ENCODE measurements around the gene ABHD16A.

Gene ABHD16A

DNA sequence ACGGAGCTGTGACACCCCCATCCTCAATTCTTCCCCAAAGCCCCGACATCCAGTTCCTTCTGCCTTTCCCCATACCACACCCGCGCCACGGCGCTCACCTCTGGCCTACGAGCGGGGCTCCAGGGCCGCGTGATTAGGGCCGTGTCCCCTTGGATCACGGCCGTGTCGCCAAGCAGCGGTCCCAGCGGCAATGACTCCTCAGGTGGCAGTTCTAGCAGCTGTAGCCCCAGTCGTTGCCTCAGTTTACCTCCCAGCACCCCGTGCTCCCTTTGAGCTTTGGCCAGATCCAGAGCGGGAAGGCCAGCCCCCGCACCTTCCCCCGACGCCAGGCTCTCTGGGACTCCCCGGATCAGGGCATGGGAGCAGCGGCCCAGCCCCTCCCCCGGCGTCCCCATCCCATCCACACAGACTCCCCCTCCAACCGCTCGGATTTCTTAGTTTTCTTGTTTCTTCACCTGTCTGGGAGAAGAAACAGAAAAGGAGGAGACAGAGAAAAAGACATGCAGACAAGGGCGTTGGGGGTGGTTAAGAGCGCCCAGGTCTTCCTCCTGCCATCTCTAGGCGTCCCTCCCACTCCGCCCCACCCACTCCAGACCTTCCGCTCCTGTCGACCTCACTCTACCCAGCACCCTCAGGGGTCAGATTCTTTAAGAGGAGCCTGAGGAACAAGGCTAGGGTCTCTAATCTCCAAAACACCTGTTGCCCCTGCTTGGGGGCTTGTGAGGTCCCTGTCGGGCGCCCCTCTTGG, 25.8 kb upstream of the ABHD16A start, which contains the start of gene DDAH2:
TSS of gene DDAH2 (minus strand) at position 533 of the 748 bp plus-strand sequence. CDS start at position 395, 138 bp downstream.
- peak within 1 kb of the TSS; percentile 78 for H3K9ac ChIP-seq (ENCODE audit: low read length)
- peaks cover 45% of the 10 kb centered on the region for H3K4me1 ChIP-seq (ENCODE audit: control insufficient read depth, insufficient read depth, low read length)
- peaks cover 26% of the 10 kb centered on the region for H3K36me3 ChIP-seq (ENCODE audit: control insufficient read depth, insufficient read depth, low read length)
- peak within 1 kb of the TSS; percentile 83 for H3K4me3 ChIP-seq (ENCODE audit: low read length)
- H3K9me3 ChIP-seq (ENCODE audit: control insufficient read depth, low read length) = no peaks in the 10 kb centered on the region
- no peaks in the 10 kb centered on the region for H3K27me3 ChIP-seq (ENCODE audit: control insufficient read depth, insufficient read depth, low read length)

DNA sequence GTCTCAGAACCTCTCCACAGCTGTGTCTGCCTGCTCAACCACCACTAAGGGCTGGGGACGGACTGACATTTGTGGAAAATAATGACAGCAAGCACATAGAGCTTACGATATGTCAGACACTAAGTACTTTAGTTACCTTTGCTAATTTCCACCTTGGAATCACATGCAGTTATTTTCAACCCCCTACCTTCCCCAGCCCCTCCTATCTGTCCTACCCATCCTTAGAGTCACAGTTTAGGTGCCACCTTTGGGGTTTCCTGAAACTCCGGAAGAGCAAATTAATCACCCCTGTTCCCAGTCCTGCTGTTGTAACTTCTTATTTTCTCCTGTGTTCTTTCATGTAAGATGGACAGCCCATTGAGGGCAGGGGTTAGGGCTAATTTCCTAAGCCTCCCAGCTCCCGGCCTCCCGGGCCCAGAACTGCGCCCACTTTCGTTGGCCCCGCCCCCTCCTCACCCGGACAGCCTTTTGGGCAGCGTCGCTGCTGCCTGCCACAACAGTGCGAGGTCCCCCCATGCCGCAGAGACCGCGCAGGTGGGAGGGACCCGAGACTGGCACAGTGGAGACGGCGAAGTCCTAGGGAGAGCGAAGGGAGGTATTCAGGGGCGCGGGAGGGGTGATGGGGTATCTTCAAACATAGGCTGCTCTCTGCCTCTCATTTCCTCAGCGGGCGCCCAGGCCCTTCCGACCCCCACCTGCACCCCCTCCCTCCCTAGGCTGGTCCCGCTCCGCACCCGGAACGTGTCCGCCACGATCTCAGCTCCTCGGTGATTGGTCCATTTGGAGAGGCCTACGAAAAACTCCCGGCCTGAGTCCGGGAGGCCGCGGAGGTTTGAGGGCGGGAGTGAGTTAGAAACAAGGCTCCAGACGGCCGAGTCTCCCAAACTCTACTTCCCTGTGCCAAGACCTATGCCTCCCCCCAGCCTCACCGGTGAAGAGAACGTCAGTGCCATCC, 24.9 kb upstream of the ABHD16A start:
- Histone ChIP-seq H3K27me3 (ENCODE audit: control insufficient read depth, insufficient read depth, low read length) (no peaks in the 10 kb centered on the region), H3K4me1 (ENCODE audit: control insufficient read depth, insufficient read depth, low read length) (peaks cover 38% of the 10 kb centered on the region), H3K9ac (ENCODE audit: low read length) (peak overlapping the region; percentile 78), H3K9me3 (ENCODE audit: control insufficient read depth, low read length) (no peaks in the 10 kb centered on the region), H3K36me3 (ENCODE audit: control insufficient read depth, insufficient read depth, low read length) (peaks cover 16% of the 10 kb centered on the region), H3K4me3 (ENCODE audit: low read length) (no peak overlapping the region)

DNA sequence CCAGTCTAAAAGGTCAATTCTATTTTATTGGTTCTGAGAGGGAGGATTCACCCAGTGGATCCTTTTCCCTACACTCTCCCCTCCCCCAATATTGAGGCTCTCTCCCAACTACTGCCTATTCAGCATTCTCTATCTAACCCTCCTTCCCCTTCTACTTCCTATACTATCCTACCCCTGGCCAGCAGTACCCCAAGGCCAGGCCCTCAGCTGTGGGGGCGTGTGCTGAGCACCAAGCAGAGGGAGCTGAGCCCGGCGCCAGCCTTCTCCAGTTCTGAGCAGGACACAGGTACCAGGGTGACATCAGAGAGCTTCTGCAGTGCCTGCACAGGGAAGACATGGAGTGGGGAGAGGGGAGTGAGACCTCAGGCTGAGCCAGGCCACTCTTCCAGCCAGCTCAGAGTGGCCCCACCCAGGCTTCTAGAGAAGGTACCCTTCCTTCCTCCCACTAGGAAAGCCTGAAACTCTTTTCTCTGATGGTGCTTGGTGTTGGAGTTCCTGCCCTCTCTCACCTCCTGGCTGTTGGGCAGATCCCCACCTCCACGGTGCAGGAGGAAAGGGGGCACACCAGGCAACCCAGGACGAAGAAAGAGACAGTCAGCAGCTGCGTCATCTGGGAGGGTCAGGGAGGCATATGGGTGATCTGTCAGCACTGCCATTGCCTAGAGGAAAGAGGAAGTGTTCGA, 24.1 kb upstream of the ABHD16A start:
- Histone ChIP-seq H3K9ac (ENCODE audit: low read length) (peak overlapping the region; percentile 51), H3K9me3 (ENCODE audit: control insufficient read depth, low read length) (no peaks in the 10 kb centered on the region), H3K4me3 (ENCODE audit: low read length) (no peak overlapping the region), H3K4me1 (ENCODE audit: control insufficient read depth, insufficient read depth, low read length) (peaks cover 34% of the 10 kb centered on the region), H3K36me3 (ENCODE audit: control insufficient read depth, insufficient read depth, low read length) (peaks cover 16% of the 10 kb centered on the region), H3K27me3 (ENCODE audit: control insufficient read depth, insufficient read depth, low read length) (no peaks in the 10 kb centered on the region)

GRCh38 chr6:31725502-31726350, 22.6 kb upstream of the ABHD16A start:
- Histone ChIP-seq H3K9ac (ENCODE audit: low read length) (no peak overlapping the region), H3K4me1 (ENCODE audit: control insufficient read depth, insufficient read depth, low read length) (peaks cover 37% of the 10 kb centered on the region), H3K9me3 (ENCODE audit: control insufficient read depth, low read length) (no peaks in the 10 kb centered on the region), H3K27me3 (ENCODE audit: control insufficient read depth, insufficient read depth, low read length) (no peaks in the 10 kb centered on the region), H3K4me3 (ENCODE audit: low read length) (no peak overlapping the region), H3K36me3 (ENCODE audit: control insufficient read depth, insufficient read depth, low read length) (peaks cover 9% of the 10 kb centered on the region)

GRCh38 chr6:31723980-31724691, 21.0 kb upstream of the ABHD16A start:
- Histone ChIP-seq H3K4me3 (ENCODE audit: low read length) (no peak overlapping the region), H3K9me3 (ENCODE audit: control insufficient read depth, low read length) (no peaks in the 10 kb centered on the region)

GRCh38 chr6:31723245-31723979, 20.3 kb upstream of the ABHD16A start, which contains the start of gene MPIG6B:
Gene MPIG6B, plus strand, starts transcription at chr6:31723373. Its CDS starts 11 bp downstream, at chr6:31723384.
- peaks cover 39% of the 10 kb centered on the region for H3K4me1 ChIP-seq (ENCODE audit: control insufficient read depth, insufficient read depth, low read length)
- no peak within 1 kb of the TSS for H3K9ac ChIP-seq (ENCODE audit: low read length)
- no peaks in the 10 kb centered on the region for H3K9me3 ChIP-seq (ENCODE audit: control insufficient read depth, low read length)
- no peak within 1 kb of the TSS for H3K4me3 ChIP-seq (ENCODE audit: low read length)
- no peaks in the 10 kb centered on the region for H3K27me3 ChIP-seq (ENCODE audit: control insufficient read depth, insufficient read depth, low read length)
- H3K36me3 ChIP-seq (ENCODE audit: control insufficient read depth, insufficient read depth, low read length) = peaks cover 9% of the 10 kb centered on the region

More at GRCh38 chr6:31723980-31724691, 21.0 kb upstream of the ABHD16A start:
- no peaks in the 10 kb centered on the region for H3K27me3 ChIP-seq (ENCODE audit: control insufficient read depth, insufficient read depth, low read length)
- no peak overlapping the region for H3K9ac ChIP-seq (ENCODE audit: low read length)
- H3K36me3 ChIP-seq (ENCODE audit: control insufficient read depth, insufficient read depth, low read length) = peaks cover 9% of the 10 kb centered on the region
- peaks cover 39% of the 10 kb centered on the region for H3K4me1 ChIP-seq (ENCODE audit: control insufficient read depth, insufficient read depth, low read length)

GRCh38 chr6:31722173-31722572, 19.0 kb upstream of the ABHD16A start:
- H3K9me3 ChIP-seq (ENCODE audit: control insufficient read depth, low read length) = no peaks in the 10 kb centered on the region
- no peak overlapping the region for H3K4me3 ChIP-seq (ENCODE audit: low read length)
- no peak overlapping the region for H3K9ac ChIP-seq (ENCODE audit: low read length)
- peaks cover 40% of the 10 kb centered on the region for H3K4me1 ChIP-seq (ENCODE audit: control insufficient read depth, insufficient read depth, low read length)
- H3K36me3 ChIP-seq (ENCODE audit: control insufficient read depth, insufficient read depth, low read length) = peaks cover 3% of the 10 kb centered on the region
- H3K27me3 ChIP-seq (ENCODE audit: control insufficient read depth, insufficient read depth, low read length) = no peaks in the 10 kb centered on the region

GRCh38 chr6:31721351-31722020, 18.4 kb upstream of the ABHD16A start, which contains the start of gene LY6G6C:
Gene LY6G6C, minus strand, starts transcription at chr6:31721746. Its CDS starts 67 bp downstream, at chr6:31721679.
- Histone ChIP-seq H3K4me3 (ENCODE audit: low read length) (no peak within 1 kb of the TSS), H3K4me1 (ENCODE audit: control insufficient read depth, insufficient read depth, low read length) (peaks cover 35% of the 10 kb centered on the region), H3K9me3 (ENCODE audit: control insufficient read depth, low read length) (no peaks in the 10 kb centered on the region), H3K27me3 (ENCODE audit: control insufficient read depth, insufficient read depth, low read length) (no peaks in the 10 kb centered on the region), H3K36me3 (ENCODE audit: control insufficient read depth, insufficient read depth, low read length) (no peaks in the 10 kb centered on the region), H3K9ac (ENCODE audit: low read length) (no peak within 1 kb of the TSS)

DNA sequence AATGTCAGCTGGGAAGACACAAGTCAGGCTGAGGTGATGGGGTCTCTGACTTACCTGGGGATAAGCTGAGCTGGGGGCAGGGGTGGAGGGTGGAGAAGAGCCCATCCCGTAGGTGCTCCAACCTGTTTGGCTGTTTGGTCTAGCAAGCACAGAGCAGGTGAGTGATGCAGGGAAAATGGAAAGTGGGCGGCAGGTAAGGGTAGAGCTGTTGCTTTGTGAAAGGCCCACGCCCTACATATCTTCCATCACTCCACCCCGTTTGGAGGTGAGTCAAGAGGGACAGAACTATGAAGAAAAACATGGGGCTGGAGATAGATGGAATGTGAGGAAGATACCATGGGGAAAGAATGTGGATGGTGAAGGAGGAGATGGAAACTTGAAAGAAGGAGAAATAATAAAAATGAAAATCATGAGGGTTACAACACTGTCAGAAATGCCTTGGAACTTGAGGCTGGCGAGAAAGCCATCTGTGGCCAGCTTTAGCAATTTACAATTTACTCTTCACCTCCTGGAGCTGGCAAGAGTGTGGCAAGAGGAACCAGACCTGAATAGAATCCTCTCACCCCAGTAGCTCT, 17.2 kb upstream of the ABHD16A start:
- H3K27me3 ChIP-seq (ENCODE audit: control insufficient read depth, insufficient read depth, low read length) = no peaks in the 10 kb centered on the region
- no peaks in the 10 kb centered on the region for H3K36me3 ChIP-seq (ENCODE audit: control insufficient read depth, insufficient read depth, low read length)
- H3K9me3 ChIP-seq (ENCODE audit: control insufficient read depth, low read length) = no peaks in the 10 kb centered on the region
- H3K4me3 ChIP-seq (ENCODE audit: low read length) = no peak overlapping the region
- H3K9ac ChIP-seq (ENCODE audit: low read length) = no peak overlapping the region
- H3K4me1 ChIP-seq (ENCODE audit: control insufficient read depth, insufficient read depth, low read length) = peaks cover 35% of the 10 kb centered on the region
